Adrenal gland (tissue), 5 donors: ENCODE results near the gene ENDOU.

Source experiments
- CTCF ChIP-seq, 6 experiments: fragments of 450-650 bp in 4 of 6; fragments of 200-600 bp in 2 of 6; sonication (generic) in 1 of 6; IDR thresholded peaks; 1 replicate in 5 of 6; 2 replicates in 1 of 6; pipeline versions ENCODE4 v1.5.1 to v1.8.0; 2016 to 2021; ENCODE audit warnings: antibody characterized with exemption in 6 of 6, mild to moderate bottlenecking in 2 of 6, moderate library complexity in 1 of 6
- POLR2A ChIP-seq, 2 donors: fragments of 450-650 bp; IDR thresholded peaks; one replicate each; pipeline ENCODE4 v1.6.1; 2017; ENCODE audit warnings: antibody characterized with exemption in 2 of 2, mild to moderate bottlenecking in 2 of 2, moderate library complexity in 1 of 2
- donor health status: DM: no; HTN: no; CAD: no.

- TF ChIP-seq CTCF (IDR thresholded peaks at IDR 0.05) (no peak), POLR2A (IDR thresholded peaks at IDR 0.05) (no peak)
These were observed 21.2 kb upstream of the ENDOU start for GRCh38 chr12:47746523-47746922.
